Activated naive CD4-positive, alpha-beta T cell treated with anti-CD3 and anti-CD28 coated beads, Interleukin-2, amount 50 U/mL, for 72 hours (primary cell): ENCODE measurements around the gene PANX1. TPM values are rescaled to one million over a fixed set of nuclear protein-coding genes. Genes with fewer than 3 reads are reported as not detected.

ENCODE experiments used
- total RNA-seq, 2 donors: library from RNA; stranded (reverse); gene quantifications; one replicate each; pipeline ENCODE4 v1.2.3, GENCODE V29; 2022

Gene PANX1
- total RNA-seq, 2 donors from 2014 or later: 4.8 to 10.7 TPM

Other genes with a start within 250 kb of the PANX1 start
- not detected for gene HEPHL1, start 107.5 kb upstream of the PANX1 start, total RNA-seq
- gene IZUMO1R, start 175.7 kb downstream of the PANX1 start, total RNA-seq: not detected